ENCODE measurements around the gene SOX8.

Gene SOX8

DNA sequence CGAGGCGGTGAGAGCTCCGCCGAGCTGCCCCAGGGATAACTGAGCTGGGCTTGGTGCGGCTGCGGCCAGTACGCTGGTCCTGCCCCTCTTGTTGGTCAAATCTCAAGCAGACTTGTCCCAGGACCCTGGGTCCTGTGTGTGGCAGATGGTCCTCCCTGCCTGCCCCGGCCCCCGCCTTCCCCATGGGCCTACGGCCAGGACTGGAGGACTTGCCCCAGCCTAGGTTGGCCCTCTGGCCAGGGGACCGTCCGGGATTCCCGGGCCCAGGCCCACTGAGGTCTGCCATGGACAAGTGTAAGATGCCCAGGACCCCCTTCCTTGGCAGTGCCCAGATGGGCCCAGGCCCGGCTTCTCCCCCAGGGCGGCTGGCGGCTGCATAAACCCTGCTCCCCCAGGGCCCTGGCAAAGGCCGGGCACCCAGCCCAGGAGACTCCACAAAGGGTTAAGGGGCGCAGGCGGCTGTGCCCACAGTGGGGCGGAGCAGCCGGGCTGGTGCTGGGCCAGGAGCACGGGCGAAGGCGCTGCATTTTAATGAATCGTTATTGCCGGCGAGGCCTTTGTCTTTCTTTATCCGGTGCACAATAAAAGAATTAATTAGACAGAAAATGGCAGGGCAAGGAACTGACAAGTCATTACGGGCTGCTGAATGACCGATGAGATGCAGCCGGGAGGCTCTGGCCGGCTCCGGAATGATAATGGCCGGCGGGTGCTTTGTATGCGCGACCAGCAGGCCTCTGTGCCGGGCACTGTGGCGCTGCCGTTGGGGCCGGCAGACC, 9.1 kb downstream of the SOX8 start:
- H3K4me2 ChIP-seq (ENCODE audit: low read length), result peak overlapping the region; percentile 47
- no peak overlapping the region for H3K9ac ChIP-seq (ENCODE audit: low read depth, low read length)
- H3K4me3 ChIP-seq (ENCODE audit: low read length), result no peak overlapping the region
- H3K36me3 ChIP-seq (ENCODE audit: insufficient read depth, low read length), result no peaks in the 10 kb centered on the region
- peaks cover 65% of the 10 kb centered on the region for H3K27me3 ChIP-seq (ENCODE audit: control insufficient read depth, insufficient read depth, low read length)
- H3K9me3 ChIP-seq (replicated peaks; ENCODE audit: low read length), result peaks cover 14% of the 10 kb centered on the region
- H3K4me1 ChIP-seq (ENCODE audit: control insufficient read depth, insufficient read depth, low read length), result peaks cover 8% of the 10 kb centered on the region

DNA sequence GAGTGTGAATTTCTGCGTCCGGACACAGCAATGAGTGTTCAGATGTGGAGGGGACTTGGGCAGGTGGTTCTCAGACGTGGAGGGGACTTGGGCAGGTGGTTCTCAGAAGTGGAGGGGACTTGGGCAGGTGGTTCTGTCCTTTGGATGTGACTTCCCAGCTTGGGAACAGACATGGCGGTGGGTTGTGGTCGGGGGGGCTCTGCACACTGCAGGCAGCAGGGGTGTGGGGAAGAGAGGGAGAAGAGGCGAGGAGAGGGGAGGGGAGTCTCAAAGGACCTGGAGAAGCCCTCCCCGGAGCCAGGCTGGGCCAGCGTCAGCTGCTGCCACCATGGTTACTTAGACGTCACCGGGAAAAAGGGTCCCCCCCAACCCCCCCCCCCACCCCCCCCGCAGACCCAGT, 9.8 kb downstream of the SOX8 start:
- H3K36me3 ChIP-seq (ENCODE audit: insufficient read depth, low read length), result no peaks in the 10 kb centered on the region
- peaks cover 58% of the 10 kb centered on the region for H3K27me3 ChIP-seq (ENCODE audit: control insufficient read depth, insufficient read depth, low read length)
- peaks cover 17% of the 10 kb centered on the region for H3K9me3 ChIP-seq (replicated peaks; ENCODE audit: low read length)
- no peak overlapping the region for H3K4me3 ChIP-seq (ENCODE audit: low read length)
- no peak overlapping the region for H3K9ac ChIP-seq (ENCODE audit: low read depth, low read length)
- peak overlapping the region; percentile 47 for H3K4me2 ChIP-seq (ENCODE audit: low read length)
- H3K4me1 ChIP-seq (ENCODE audit: control insufficient read depth, insufficient read depth, low read length), result peaks cover 8% of the 10 kb centered on the region

GRCh38 chr16:991773-992172, 10.2 kb downstream of the SOX8 start:
- Histone ChIP-seq H3K36me3 (ENCODE audit: insufficient read depth, low read length) (no peaks in the 10 kb centered on the region), H3K4me3 (ENCODE audit: low read length) (no peak overlapping the region), H3K9me3 (replicated peaks; ENCODE audit: low read length) (peaks cover 17% of the 10 kb centered on the region), H3K27me3 (ENCODE audit: control insufficient read depth, insufficient read depth, low read length) (peaks cover 58% of the 10 kb centered on the region), H3K9ac (ENCODE audit: low read depth, low read length) (no peak overlapping the region), H3K4me2 (ENCODE audit: low read length) (no peak overlapping the region), H3K4me1 (ENCODE audit: control insufficient read depth, insufficient read depth, low read length) (peaks cover 8% of the 10 kb centered on the region)

- Histone ChIP-seq H3K4me2 (ENCODE audit: low read length) (no peak overlapping the region), H3K4me3 (ENCODE audit: low read length) (no peak overlapping the region), H3K4me1 (ENCODE audit: control insufficient read depth, insufficient read depth, low read length) (peaks cover 16% of the 10 kb centered on the region), H3K9ac (ENCODE audit: low read depth, low read length) (no peak overlapping the region), H3K27me3 (ENCODE audit: control insufficient read depth, insufficient read depth, low read length) (peaks cover 43% of the 10 kb centered on the region), H3K36me3 (ENCODE audit: insufficient read depth, low read length) (no peaks in the 10 kb centered on the region), H3K9me3 (replicated peaks; ENCODE audit: low read length) (peaks cover 17% of the 10 kb centered on the region)
Observed at GRCh38 chr16:993731-994130, 12.2 kb downstream of the SOX8 start.

- Histone ChIP-seq H3K27me3 (ENCODE audit: control insufficient read depth, insufficient read depth, low read length) (peaks cover 36% of the 10 kb centered on the region), H3K36me3 (ENCODE audit: insufficient read depth, low read length) (no peaks in the 10 kb centered on the region), H3K4me3 (ENCODE audit: low read length) (no peak overlapping the region), H3K9ac (ENCODE audit: low read depth, low read length) (no peak overlapping the region), H3K4me2 (ENCODE audit: low read length) (no peak overlapping the region), H3K4me1 (ENCODE audit: control insufficient read depth, insufficient read depth, low read length) (peaks cover 14% of the 10 kb centered on the region), H3K9me3 (replicated peaks; ENCODE audit: low read length) (peaks cover 17% of the 10 kb centered on the region)
Observed at GRCh38 chr16:995087-995486, 13.5 kb downstream of the SOX8 start.

GRCh38 chr16:995783-996182, 14.2 kb downstream of the SOX8 start:
- H3K4me3 ChIP-seq (ENCODE audit: low read length), result no peak overlapping the region
- peaks cover 17% of the 10 kb centered on the region for H3K9me3 ChIP-seq (replicated peaks; ENCODE audit: low read length)
- peaks cover 30% of the 10 kb centered on the region for H3K27me3 ChIP-seq (ENCODE audit: control insufficient read depth, insufficient read depth, low read length)
- H3K4me1 ChIP-seq (ENCODE audit: control insufficient read depth, insufficient read depth, low read length), result peaks cover 14% of the 10 kb centered on the region
- no peaks in the 10 kb centered on the region for H3K36me3 ChIP-seq (ENCODE audit: insufficient read depth, low read length)
- H3K4me2 ChIP-seq (ENCODE audit: low read length), result no peak overlapping the region
- H3K9ac ChIP-seq (ENCODE audit: low read depth, low read length), result no peak overlapping the region

- no peak overlapping the region for H3K4me3 ChIP-seq (ENCODE audit: low read length)
- no peaks in the 10 kb centered on the region for H3K36me3 ChIP-seq (ENCODE audit: insufficient read depth, low read length)
- H3K27me3 ChIP-seq (ENCODE audit: control insufficient read depth, insufficient read depth, low read length), result peaks cover 31% of the 10 kb centered on the region
- H3K4me1 ChIP-seq (ENCODE audit: control insufficient read depth, insufficient read depth, low read length), result peaks cover 11% of the 10 kb centered on the region
- H3K9ac ChIP-seq (ENCODE audit: low read depth, low read length), result no peak overlapping the region
- no peak overlapping the region for H3K4me2 ChIP-seq (ENCODE audit: low read length)
- H3K9me3 ChIP-seq (replicated peaks; ENCODE audit: low read length), result peaks cover 17% of the 10 kb centered on the region
Observed at GRCh38 chr16:996681-997080, 15.1 kb downstream of the SOX8 start.

- Histone ChIP-seq H3K4me3 (ENCODE audit: low read length) (peak overlapping the region; percentile 49), H3K4me2 (ENCODE audit: low read length) (peak overlapping the region; percentile 66), H3K36me3 (ENCODE audit: insufficient read depth, low read length) (no peaks in the 10 kb centered on the region), H3K4me1 (ENCODE audit: control insufficient read depth, insufficient read depth, low read length) (peaks cover 14% of the 10 kb centered on the region), H3K9me3 (replicated peaks; ENCODE audit: low read length) (peaks cover 17% of the 10 kb centered on the region), H3K27me3 (ENCODE audit: control insufficient read depth, insufficient read depth, low read length) (peaks cover 34% of the 10 kb centered on the region), H3K9ac (ENCODE audit: low read depth, low read length) (no peak overlapping the region)
Observed at GRCh38 chr16:997440-998051, 16.0 kb downstream of the SOX8 start.

GRCh38 chr16:998211-998610, 16.6 kb downstream of the SOX8 start:
- Histone ChIP-seq H3K4me1 (ENCODE audit: control insufficient read depth, insufficient read depth, low read length) (peaks cover 20% of the 10 kb centered on the region), H3K4me2 (ENCODE audit: low read length) (peak overlapping the region; percentile 66), H3K4me3 (ENCODE audit: low read length) (no peak overlapping the region), H3K27me3 (ENCODE audit: control insufficient read depth, insufficient read depth, low read length) (peaks cover 34% of the 10 kb centered on the region), H3K9me3 (replicated peaks; ENCODE audit: low read length) (peaks cover 17% of the 10 kb centered on the region), H3K36me3 (ENCODE audit: insufficient read depth, low read length) (no peaks in the 10 kb centered on the region), H3K9ac (ENCODE audit: low read depth, low read length) (no peak overlapping the region)

DNA sequence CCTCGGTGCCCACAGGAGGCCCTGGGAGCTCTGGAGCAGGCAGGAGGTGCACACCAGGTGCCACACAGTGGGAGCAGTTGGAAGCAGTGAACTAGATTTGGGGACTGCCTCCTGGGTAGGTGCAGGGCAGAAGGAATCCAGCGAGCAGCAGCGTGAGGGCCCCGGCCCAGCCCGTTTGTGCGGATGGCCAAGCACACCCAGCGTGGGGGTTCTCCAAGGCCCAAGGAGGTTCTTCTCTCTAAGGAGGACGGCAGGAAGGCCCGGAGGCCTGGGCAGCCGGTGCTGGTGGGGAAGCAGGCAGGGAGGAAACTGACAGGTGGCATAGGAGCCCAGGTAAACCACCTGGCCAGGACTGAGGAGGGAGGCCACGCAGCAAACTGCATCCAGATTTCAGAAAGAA, 17.0 kb downstream of the SOX8 start:
- Histone ChIP-seq H3K36me3 (ENCODE audit: insufficient read depth, low read length) (no peaks in the 10 kb centered on the region), H3K4me1 (ENCODE audit: control insufficient read depth, insufficient read depth, low read length) (peaks cover 24% of the 10 kb centered on the region), H3K4me3 (ENCODE audit: low read length) (no peak overlapping the region), H3K9ac (ENCODE audit: low read depth, low read length) (no peak overlapping the region), H3K9me3 (replicated peaks; ENCODE audit: low read length) (peaks cover 17% of the 10 kb centered on the region), H3K27me3 (ENCODE audit: control insufficient read depth, insufficient read depth, low read length) (peaks cover 34% of the 10 kb centered on the region), H3K4me2 (ENCODE audit: low read length) (no peak overlapping the region)

DNA sequence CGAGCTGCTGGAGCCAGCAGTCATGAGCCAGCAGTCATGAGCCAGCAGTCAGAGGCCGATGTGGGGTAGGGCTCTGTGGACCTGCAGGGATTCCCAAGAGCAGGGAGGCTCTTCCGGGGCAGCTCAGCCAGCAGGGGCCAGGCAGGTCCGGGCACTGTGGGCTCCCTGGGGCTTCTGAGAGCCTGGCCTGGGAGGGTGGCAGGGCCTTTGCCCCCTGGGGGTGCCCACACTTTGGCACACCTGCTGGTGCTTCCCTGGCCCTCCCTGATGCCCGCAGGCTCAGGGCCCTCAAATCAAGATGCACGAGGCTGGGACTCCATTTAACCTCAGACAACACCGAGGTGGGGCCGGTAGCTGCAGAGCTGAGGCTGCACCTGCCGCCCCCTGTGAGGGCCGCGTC, 18.1 kb downstream of the SOX8 start:
- Histone ChIP-seq H3K9me3 (replicated peaks; ENCODE audit: low read length) (peaks cover 14% of the 10 kb centered on the region), H3K4me1 (ENCODE audit: control insufficient read depth, insufficient read depth, low read length) (peaks cover 32% of the 10 kb centered on the region)

DNA sequence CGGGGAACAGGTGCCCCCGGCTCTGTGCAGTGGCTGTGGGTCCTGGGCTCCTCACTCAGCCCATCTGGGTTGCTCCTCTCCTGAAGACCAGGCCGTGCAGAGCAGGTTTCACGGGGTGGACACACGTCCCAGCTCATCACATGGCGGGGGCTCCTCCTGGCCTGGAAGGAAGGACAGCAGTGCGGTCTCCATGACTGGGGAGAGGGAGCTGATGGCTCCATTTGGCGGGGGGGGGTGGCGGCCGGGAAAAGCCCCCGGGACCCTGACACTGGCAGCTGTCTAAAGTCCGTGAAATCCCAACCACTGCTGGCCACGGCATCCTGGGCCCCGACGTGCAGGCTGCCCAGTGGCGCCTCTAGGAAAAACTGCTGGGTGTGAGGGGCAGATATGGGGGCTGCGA, 19.0 kb downstream of the SOX8 start:
- Histone ChIP-seq H3K27me3 (ENCODE audit: control insufficient read depth, insufficient read depth, low read length) (peaks cover 36% of the 10 kb centered on the region), H3K36me3 (ENCODE audit: insufficient read depth, low read length) (no peaks in the 10 kb centered on the region), H3K4me1 (ENCODE audit: control insufficient read depth, insufficient read depth, low read length) (peaks cover 32% of the 10 kb centered on the region), H3K9ac (ENCODE audit: low read depth, low read length) (no peak overlapping the region), H3K9me3 (replicated peaks; ENCODE audit: low read length) (peaks cover 5% of the 10 kb centered on the region), H3K4me3 (ENCODE audit: low read length) (no peak overlapping the region), H3K4me2 (ENCODE audit: low read length) (no peak overlapping the region)

More for the DNA sequence above, 18.1 kb downstream of the SOX8 start:
- Histone ChIP-seq H3K4me3 (ENCODE audit: low read length) (no peak overlapping the region), H3K27me3 (ENCODE audit: control insufficient read depth, insufficient read depth, low read length) (peaks cover 34% of the 10 kb centered on the region), H3K4me2 (ENCODE audit: low read length) (no peak overlapping the region), H3K9ac (ENCODE audit: low read depth, low read length) (no peak overlapping the region), H3K36me3 (ENCODE audit: insufficient read depth, low read length) (no peaks in the 10 kb centered on the region)
